Renal cortex interstitium (tissue), 11 donors: Measurements from ENCODE around the gene PHF1. TPM values are rescaled to one million over a fixed set of nuclear protein-coding genes. Genes with fewer than 3 reads are reported as not detected.

ENCODE experiments used
- DNase-seq, 11 donors: peaks; one replicate each; pipeline ENCODE4 v3.0.0-alpha.2; 2013; ENCODE audit warnings: low read depth in 9 of 11, low spot score in 4 of 11; ENCODE audit errors: extremely low read depth in 1 of 11
- polyA plus RNA-seq, 3 donors: library from polyadenylated mRNA; unstranded; fragments of 120-200 nt; gene quantifications; one replicate each; pipeline ENCODE4 v1.2.1, GENCODE V29; 2013; ENCODE audit not compliant: insufficient read length in 3 of 3

PHF1 gene
- polyA plus RNA-seq, 3 donors: 57.8 to 82.8 (median 68.8) TPM

DNA sequence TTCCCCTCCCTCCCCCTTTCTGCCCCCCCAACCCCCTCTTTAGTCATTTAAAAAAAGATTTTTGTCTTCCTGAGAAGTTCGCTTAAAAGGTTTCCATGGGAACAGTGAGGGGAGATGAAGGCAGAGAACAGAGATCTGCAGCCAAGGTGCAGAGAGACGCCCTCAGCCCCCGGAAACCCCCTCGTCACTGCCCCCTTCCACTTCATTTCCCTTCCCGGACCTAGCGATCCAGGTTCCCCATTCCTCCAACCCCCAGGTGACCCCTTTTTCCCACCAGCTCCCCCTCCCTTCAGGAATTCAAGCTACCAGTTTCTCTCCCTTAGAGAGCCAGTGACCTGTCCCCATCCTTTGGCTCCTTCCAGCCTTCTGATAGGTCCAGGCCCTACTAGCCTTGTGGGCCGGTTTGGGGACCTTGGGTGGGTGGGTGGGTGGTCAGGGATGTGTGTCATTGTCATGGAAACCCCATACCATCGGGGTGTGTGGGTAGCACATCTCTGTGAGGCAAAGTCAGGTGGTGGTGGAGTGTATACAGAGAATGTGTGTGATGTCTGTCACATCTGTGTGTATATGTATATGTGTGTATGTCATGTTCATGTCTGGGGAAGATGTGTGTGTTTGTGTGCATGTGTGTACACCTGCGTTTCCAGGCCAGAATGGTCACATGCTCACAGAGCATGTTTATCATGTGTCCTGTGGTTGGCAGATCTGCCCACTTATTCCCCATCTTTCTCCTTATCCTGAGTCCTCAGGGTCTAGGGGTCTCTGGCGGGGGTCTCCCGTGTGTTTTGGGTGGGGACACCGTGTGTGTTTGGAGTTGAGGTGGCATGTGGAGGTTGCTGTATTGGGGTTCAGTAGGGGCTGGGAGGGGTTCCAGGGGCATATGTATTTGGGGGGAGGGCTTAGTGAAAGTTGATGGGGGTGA lies 16.0 kb downstream of the PHF1 start:
- no peak for DNase-seq

GRCh38 chr6:33427585-33428223 lies 16.9 kb downstream of the PHF1 start:
- no peak for DNase-seq

DNA sequence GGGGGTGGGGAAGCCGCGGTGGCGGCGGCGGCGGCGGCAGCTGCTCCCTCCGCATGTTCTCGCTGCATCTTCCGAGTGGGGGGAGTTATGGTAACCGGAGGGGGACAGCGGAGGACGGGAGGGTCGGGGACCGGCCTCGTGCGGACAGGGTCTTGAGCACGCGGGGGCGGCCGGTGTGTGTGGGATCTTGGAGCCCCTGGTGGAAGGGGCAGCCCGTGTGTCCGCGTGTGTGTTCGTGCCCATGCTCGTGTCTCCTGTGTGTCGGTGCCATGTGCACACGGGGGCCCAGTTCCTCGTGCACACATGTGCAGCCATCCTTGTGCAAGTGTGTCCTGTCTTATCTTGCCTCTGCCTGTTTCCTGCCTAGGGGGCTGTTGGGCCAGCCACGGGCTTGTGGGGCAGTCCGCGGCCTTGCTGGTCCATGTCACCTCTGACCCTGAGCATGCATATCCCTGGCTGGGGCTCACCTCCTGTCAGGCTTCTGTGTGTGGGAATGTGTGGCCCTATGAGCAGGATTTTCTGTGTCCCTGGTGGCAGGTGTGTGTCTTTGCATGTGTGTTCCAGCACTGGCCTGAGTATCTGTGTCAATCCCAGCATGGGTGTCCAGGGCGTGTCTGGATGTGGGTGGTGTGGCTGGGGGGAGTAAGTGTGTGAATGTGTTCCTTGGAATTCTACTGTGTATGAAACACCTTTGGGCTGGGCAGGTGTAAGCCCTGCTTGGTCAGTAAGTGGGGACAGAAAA lies 17.6 kb downstream of the PHF1 start:
- no peak for DNase-seq

DNA sequence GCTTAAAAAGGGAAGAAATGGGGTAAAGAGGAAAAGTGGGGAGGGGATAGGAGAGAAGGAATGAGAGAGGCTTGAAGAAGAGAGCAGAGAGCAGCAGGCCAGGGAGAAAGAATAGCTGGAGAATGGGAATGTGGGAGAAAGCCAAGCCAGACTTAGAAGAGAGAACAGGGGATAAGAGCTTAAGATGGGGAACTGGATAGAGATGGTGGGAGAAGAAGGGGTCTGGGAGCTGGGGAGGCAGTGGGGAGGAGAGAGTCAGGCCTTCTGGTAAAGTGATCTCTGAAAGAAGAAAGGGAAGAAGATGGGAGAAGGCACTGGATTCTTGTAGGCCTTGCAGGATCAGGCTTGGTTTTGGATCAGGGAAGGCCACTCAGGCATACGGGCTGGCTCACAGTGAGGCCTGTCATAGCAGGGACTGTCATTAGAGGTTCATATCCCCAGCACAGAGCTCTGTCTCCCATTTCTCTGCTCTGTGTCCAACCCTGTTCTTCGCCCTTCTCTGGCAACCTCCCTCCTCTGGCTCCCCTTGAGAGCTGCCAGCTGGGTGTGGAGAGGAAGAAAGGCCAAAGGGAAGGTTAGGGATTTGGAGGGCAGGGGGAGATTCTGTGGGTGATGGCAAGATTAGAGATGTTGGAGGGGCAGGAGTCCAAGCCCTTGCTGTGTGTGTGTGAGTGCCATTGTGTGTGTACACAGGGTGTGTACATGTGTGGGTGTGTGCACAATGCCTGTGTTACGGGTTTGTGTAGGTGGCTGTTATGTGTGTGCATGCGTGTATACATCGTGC lies 18.3 kb downstream of the PHF1 start:
- DNase-seq: no peak

DNA sequence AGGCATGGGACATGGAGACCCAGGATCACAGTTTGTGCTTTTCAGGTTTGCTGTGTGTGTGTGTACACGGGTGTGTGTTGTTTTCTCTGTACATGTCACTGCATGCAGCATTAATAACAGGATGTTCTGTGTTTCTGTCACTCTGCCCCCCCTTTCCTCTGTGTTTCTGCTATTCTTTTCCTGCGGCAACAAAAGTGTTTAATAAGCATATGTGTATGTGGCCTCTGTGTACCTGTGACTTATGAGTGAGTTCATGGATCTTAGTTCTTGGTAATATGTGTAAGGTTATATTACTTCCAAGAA lies 18.9 kb downstream of the PHF1 start:
- DNase-seq: no peak

DNA sequence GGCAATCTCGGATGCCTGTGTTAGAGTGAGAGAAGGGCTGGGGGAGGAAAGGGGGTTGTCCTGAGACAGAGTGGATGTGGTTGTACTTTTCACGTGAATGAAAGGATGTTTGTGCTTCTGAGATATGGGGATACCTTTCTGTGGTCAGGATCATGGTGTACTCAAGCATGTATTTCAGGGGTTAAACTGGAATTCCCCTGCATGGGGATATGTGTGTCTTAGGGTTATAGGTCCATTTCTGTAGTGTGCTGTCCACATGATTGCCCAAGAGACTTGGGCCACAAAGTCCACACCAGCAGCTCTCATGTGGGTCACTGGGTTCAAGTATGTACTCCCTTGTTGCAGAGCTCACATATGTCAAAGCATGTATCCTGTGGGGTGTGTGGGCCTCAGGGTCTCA lies 19.5 kb downstream of the PHF1 start:
- DNase-seq: no peak

- DNase-seq: no peak
Observed at GRCh38 chr6:33430991-33431879, 20.4 kb downstream of the PHF1 start.

- no peak for DNase-seq
Observed at GRCh38 chr6:33431880-33432541, 21.2 kb downstream of the PHF1 start.

DNA sequence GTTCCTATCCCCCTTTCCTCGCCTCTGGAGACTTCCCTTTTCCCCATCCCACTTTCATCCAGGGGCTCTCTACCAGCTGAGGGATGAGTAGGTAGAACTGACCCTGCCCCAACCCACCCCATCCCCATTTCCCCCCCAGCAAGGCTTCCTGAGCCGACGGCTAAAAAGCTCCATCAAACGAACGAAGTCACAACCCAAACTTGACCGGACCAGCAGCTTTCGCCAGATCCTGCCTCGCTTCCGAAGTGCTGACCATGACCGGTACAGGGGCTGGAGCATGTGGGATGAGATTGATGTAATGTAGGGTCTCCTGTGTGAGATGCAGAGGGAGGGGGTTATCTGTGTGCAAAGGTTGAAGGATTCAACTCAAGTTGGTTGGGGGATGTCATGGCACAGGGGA lies 21.7 kb downstream of the PHF1 start:
- no peak for DNase-seq

- no peak for DNase-seq
Observed at GRCh38 chr6:33433001-33433543, 22.3 kb downstream of the PHF1 start.

DNA sequence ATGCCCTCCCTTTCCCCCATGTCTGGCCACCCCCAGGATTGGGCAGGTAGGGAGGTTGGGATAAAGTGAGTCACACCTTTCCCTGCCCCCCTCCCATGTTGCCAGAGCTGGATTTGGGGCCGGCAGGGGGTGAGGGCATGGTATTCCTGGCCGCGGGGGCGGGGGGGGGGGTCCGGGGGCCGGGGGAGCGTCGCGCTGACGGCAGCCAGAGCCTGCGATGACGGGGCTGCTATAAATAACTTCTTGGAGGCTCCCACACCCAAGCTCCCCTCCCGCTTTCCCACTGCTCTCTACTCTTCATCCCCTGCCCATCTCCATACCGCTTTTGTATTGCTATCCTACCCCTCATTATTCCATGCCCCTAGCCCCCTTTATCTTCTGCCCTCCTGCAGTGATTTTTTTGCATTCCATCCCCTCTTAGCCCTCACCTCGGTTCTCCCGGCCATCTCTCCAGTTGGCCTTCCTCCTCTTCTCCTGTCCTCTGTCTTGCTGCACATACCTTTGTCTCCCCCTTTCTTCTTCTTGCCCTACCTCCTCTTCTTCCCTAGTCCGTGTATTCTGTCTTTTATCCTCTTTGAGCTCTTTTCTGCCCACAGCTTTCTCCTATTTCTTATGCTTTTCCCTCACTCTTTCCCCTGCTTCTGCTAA lies 22.9 kb downstream of the PHF1 start:
- DNase-seq: no peak

DNA sequence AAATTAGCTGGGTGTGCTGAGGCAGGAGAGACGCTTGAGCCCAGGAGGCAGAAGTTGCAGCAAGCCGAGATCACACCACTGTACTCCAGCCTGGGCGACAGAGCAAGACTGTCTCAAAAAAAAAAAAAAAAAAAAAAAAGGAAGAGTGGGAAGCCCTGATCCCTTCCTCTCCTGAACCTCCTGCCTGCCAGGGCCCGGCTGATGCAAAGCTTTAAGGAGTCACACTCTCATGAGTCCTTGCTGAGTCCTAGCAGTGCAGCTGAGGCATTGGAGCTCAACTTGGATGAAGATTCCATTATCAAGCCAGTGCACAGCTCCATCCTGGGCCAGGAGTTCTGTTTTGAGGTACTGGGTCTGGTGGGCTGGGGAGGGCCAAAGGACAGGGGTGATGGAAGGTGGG lies 24.1 kb downstream of the PHF1 start:
- DNase-seq: no peak

GRCh38 chr6:33437666-33438065 lies 26.9 kb downstream of the PHF1 start:
- DNase-seq: no peak

DNA sequence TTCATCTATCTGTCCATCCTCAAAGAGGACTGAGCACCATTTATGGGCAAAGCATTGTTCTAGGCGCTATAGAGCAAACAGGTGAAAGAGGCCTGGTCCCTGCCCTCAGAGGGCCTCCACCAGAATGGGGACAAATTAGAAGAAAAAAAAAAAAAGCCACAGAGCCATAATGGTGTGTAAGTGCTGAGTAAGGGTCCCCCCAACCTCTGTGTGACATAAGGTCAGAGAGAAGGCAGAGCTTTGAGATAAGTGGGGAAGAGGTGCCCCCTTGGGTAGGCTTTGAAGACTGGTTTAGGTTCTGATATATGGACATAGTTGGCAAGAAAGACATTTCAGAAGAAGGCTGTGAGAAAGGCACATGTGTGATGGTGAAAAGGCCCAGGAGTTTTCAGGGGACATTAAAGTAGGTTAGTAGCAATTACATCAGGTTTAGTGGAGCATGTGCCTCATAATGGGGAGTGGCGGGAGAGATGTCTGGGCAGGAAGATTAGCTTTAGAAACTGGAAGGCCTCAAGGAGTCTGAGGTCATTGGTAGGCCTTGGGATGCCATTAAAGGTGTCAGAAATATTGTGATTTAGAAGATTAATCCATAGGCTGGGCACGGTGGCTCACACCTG lies 28.3 kb downstream of the PHF1 start:
- no peak for DNase-seq

GRCh38 chr6:33439956-33440648 lies 29.3 kb downstream of the PHF1 start:
- no peak for DNase-seq

DNA sequence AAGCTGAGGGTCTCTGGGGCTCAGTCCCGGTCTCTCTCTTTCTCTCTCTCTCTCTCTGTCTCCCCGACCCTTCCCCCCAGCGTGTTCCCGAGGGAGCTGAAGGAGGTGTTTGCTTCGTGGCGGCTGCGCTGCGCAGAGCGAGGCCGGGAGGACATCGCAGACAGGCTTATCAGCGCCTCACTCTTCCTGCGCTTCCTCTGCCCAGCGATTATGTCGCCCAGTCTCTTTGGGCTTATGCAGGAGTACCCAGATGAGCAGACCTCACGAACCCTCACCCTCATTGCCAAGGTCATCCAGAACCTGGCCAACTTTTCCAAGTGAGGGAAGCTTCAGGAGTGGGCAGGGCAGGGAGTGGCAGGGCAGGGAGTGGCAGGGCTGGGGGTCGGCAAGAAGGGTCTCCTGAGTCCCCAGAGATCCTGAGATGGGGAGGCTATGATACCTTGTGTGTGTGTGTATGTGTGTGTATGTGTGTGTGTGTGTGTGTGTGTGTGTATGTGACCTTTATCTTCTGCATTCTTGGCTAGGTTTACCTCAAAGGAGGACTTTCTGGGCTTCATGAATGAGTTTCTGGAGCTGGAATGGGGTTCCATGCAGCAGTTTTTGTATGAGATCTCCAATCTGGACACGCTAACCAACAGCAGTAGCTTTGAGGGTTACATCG lies 30.0 kb downstream of the PHF1 start:
- no peak for DNase-seq
